H1 (cell line): ENCODE data around the gene PTCD3. TPM values are rescaled to one million over a fixed set of nuclear protein-coding genes. Genes with fewer than 3 reads are reported as not detected.

Experiments used
- BRCA1 ChIP-seq: IDR thresholded peaks from 2 replicates; pipeline ENCODE4 v1.6.1; 2012; ENCODE audit warnings: low read depth, low read length, improper control_type of control experiment
- NRF1 ChIP-seq: IDR thresholded peaks from 2 replicates; pipeline ENCODE4 v1.6.1; 2011; ENCODE audit warnings: mild to moderate bottlenecking, low read depth, low read length, improper control_type of control experiment
- RXRA ChIP-seq: IDR thresholded peaks from 2 replicates; pipeline ENCODE4 v1.6.1; 2011; ENCODE audit warnings: low read depth, mild to moderate bottlenecking, low read length, moderate library complexity; ENCODE audit not compliant: insufficient read depth
- SIRT6 ChIP-seq: IDR thresholded peaks from one replicate; pipeline ENCODE4 v1.7.1; 2012; ENCODE audit warnings: low read length, inconsistent platforms
- polyA plus RNA-seq, 7 experiments: library from polyadenylated mRNA; depleted of rRNA in 3 of 7; stranded (reverse) in 5 of 7; unstranded in 2 of 7; fragments of >200 nt in 5 of 7; fragments of 200-250 nt in 2 of 7; gene quantifications; 1 replicate in 5 of 7; 2 replicates in 1 of 7; 4 replicates in 1 of 7; pipeline versions ENCODE4 v1.2.1 to v1.2.3, GENCODE V29; 2011 to 2013; ENCODE audit warnings: missing spikeins in 2 of 7, mixed read lengths in 2 of 7
- total RNA-seq: library from RNA; stranded (reverse); fragmentation: NEBNext Ultra II Directional; extraction: Animal tissue kit (Norgen Biotek cat#: 25700); gene quantifications from 2 replicates; pipeline ENCODE4 v1.2.1, GENCODE V29; 2021

Gene PTCD3
- total and polyA plus RNA-seq, 2 of the 8 experiments (the other 6 are each of a cell fraction or from before 2014, with no cell fraction given) = 64.3 to 192 TPM

DNA sequence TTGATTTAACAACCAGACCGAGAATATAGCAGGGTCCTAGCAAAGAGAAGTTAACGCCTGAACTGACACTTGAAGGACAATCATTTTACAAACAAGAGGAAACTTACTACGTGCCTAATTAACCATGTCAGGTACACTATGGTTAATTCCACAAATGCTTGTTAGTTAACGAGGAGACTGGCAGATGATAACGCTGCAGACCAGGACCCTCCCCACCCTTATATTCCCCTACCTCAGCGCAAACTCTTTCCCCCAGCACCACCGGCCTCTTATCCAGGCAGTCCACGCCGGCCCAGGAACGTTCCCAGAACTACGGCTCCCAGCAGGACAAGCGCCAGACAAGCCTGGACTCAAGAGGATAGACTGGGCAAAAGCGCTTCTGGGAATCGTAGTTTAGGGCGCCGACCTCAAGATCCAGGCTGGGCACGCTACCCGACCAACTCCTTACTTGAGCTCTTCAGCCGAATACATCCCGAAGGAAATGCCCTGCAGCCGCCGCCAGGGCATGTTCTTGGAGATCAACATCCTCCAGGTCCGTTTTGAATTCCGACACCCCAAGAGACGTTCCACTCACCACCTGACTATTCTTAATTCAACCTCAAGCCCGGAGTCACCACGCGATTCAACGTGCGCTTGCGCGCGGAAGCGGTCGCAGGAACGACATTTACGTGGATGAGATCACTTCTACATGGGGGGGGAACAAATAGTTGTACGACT lies 625 bp upstream of the PTCD3 start, which contains the start of gene POLR1A (continued):
- TF ChIP-seq BRCA1 (no peak), NRF1 (peak; percentile 82), SIRT6 (no peak), RXRA (no peak)
